ENCODE measurements around the gene ZNF664.

The ZNF664 gene

DNA sequence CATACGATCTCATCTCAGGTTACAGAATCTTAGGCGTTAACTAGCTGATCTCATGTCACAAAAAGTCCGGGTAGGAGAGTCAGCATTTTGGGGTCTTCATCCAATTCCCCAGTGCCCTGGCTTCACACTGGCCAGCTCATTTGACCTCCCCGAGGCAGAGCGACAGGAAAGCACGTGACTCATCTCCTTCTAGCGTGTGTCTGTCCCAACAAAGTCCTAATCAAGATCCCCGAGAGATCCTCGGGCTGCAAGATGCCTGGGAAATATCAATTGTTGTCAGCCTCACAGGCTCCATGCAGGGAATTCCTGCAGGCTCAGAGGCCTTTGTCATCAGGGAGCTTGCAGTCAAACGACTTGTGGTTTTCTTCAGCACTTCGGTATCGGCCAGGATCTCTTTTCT, 57.5 kb downstream of the ZNF664 start:
- TF ChIP-seq, protein P1, sequence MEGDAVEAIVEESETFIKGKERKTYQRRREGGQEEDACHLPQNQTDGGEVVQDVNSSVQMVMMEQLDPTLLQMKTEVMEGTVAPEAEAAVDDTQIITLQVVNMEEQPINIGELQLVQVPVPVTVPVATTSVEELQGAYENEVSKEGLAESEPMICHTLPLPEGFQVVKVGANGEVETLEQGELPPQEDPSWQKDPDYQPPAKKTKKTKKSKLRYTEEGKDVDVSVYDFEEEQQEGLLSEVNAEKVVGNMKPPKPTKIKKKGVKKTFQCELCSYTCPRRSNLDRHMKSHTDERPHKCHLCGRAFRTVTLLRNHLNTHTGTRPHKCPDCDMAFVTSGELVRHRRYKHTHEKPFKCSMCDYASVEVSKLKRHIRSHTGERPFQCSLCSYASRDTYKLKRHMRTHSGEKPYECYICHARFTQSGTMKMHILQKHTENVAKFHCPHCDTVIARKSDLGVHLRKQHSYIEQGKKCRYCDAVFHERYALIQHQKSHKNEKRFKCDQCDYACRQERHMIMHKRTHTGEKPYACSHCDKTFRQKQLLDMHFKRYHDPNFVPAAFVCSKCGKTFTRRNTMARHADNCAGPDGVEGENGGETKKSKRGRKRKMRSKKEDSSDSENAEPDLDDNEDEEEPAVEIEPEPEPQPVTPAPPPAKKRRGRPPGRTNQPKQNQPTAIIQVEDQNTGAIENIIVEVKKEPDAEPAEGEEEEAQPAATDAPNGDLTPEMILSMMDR (IDR thresholded peaks at IDR 0.05; ENCODE audit: control insufficient read depth, extremely low read depth, insufficient read depth) = no peak
- no peak overlapping the region for H3K4me3 ChIP-seq (ENCODE audit: low read depth, low read length)
- DNase-seq (ENCODE audit: low read depth) = no peak

DNA sequence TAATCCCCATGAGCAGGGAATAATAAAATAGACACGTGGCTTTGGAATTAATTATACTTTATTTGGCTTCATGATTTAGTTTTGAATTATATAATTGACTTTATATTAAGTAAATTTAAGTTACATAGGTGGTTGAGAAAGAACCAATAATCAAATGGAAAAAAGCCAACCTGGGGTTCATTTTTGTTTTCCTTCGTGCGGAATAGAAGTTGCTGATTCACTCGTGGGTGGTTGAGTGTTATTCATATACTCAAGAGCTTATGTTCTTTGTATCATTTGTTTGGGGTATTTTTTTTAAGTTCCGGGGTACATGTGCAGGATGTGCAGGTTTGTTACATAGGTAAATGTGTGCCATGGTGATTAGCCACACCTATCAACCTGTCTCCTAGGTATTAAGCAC, 58.0 kb downstream of the ZNF664 start:
- no peak overlapping the region for H3K4me3 ChIP-seq (ENCODE audit: low read depth, low read length)
- TF ChIP-seq, protein P1 (IDR thresholded peaks at IDR 0.05; ENCODE audit: control insufficient read depth, extremely low read depth, insufficient read depth) = no peak

DNA sequence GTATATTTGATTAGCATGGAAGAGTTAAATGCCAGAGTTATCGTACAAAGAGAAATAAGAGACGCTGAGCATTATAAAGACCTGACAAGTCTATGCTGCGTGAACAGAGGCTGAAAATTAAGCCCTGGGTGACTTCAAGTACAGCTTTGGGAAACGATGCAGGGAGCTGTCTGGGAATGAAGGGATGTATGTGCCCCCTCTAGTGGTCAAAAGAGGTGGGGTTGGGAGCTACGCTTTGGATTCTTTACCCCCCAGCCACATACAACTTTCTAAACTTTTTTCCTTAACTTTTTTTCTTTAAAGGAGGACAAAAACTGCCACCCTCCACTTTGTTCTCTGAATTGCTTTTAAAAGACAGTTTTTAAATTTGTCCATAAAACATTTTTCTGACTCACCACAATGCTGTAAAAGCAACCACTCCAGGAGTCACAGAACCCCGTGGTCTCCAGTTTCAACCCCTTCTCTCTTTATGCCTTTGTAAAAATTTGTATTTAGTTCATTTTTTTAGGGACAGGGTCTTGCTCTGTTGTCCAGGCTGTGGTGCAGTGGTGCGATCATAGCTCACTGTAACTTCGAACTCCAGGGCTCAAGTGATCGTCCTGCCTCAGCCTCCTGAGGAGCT, 59.4 kb downstream of the ZNF664 start:
- no peak overlapping the region for H3K4me3 ChIP-seq (ENCODE audit: low read depth, low read length)
- TF ChIP-seq, protein P1 (IDR thresholded peaks at IDR 0.05; ENCODE audit: control insufficient read depth, extremely low read depth, insufficient read depth) = peak; percentile 77
- DNase-seq (ENCODE audit: low read depth) = no peak

More for the DNA sequence above, 58.0 kb downstream of the ZNF664 start:
- DNase-seq (ENCODE audit: low read depth) = no peak

DNA sequence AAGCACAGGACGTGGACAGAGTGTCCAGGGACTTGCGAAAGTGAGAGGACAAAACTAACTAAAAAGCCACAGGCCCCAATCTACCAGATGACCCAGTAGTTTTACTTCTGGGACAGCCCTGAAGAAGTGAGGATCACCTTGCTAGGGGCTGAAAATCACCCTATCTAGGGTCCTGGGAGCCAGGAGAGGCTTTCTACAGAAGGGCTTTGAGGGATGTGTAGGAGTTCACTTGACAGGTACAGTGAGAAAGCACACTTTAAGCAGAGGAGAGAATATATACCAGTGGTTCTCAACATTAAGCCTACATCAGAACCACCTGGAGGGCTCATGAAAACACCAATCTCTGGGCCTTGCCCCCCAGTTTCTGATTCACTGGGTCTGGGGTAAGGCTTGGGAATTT, 60.8 kb downstream of the ZNF664 start:
- no peak overlapping the region for H3K4me3 ChIP-seq (ENCODE audit: low read depth, low read length)
- TF ChIP-seq, protein P1 (IDR thresholded peaks at IDR 0.05; ENCODE audit: control insufficient read depth, extremely low read depth, insufficient read depth) = no peak
- DNase-seq (ENCODE audit: low read depth) = no peak

DNA sequence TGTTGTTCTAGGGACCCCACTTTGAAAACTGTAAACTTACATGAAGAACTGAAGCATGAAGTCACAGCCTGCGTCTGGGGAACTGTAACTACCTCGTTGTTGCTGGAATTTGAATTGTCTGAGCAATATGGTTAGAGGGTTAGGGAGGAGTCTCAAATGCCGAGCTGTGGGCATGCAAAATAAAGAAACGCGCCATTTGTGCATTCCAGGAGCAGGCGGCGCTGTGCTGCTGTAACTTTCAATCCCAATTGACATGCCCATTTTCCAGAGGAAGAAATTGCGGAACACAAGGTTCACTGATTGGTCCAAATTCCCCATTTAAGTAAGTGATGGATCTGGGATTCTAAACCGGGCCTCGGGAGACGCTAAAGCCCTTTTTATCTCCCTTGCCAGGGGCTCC, 61.3 kb downstream of the ZNF664 start:
- DNase-seq (ENCODE audit: low read depth) = no peak
- TF ChIP-seq, protein P1 (IDR thresholded peaks at IDR 0.05; ENCODE audit: control insufficient read depth, extremely low read depth, insufficient read depth) = peak; percentile 10; the same call in 1 of the 2 replicates
- H3K4me3 ChIP-seq (ENCODE audit: low read depth, low read length) = no peak overlapping the region

DNA sequence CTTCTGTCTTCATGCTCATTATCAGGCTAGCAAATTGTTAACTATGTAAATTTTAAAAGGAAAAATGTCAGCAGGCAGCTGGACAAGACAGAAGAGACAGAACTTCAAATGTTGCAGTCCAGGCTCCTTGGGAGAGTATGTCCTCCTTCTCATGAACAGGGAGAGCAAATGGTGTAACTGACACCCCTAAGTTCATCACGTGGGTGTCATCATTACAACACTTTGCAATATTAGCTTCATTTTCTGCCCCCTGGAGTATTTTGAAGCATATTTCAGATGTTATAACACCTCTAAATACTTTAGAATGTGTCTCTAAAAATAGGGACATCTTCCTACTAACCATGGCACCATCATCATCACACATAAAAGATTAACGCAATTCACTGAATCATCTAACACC, 62.1 kb downstream of the ZNF664 start:
- no peak for DNase-seq (ENCODE audit: low read depth)
- no peak overlapping the region for H3K4me3 ChIP-seq (ENCODE audit: low read depth, low read length)
- TF ChIP-seq, protein P1 (IDR thresholded peaks at IDR 0.05; ENCODE audit: control insufficient read depth, extremely low read depth, insufficient read depth) = no peak

DNA sequence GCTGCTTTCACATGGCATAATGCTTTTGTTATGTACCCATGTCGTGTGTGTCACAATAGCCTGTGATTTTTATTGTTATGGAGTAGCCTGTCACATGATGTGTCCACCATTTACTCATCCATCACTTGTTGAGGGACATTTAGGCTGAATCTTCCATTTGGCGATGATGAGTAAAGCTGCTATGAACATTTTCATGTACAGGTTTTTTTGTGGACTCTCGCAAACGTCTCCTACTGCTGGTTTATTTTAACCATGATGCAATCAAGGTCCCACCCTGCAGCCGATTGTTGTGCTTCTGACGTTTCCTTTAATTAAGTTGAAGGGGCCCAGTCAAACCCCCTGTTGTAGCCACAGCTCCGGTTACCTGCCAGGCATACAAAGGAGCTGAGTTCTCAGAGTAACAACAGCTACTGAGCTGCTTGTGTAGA, 63.2 kb downstream of the ZNF664 start:
- H3K4me3 ChIP-seq (ENCODE audit: low read depth, low read length) = no peak overlapping the region
- DNase-seq (ENCODE audit: low read depth) = no peak
- TF ChIP-seq, protein P1 (IDR thresholded peaks at IDR 0.05; ENCODE audit: control insufficient read depth, extremely low read depth, insufficient read depth) = no peak

Data from LNCaP clone FGC (cell line).